ENCODE data around the gene ZNF70.

- TF ChIP-seq CTCF (conservative IDR thresholded peaks at IDR 0.05; ENCODE audit: low read depth, low read length) = no peak
- no peak for TF ChIP-seq EZH2 (IDR thresholded peaks at IDR 0.05; ENCODE audit: borderline replicate concordance, low read depth, low read length, poor library complexity, severe bottlenecking)
Observed at GRCh38 chr22:23756891-23757290, 6.0 kb upstream of the ZNF70 start.

All from A673 (cell line).